ENCODE results near the gene HERPUD1. TPM values are rescaled to one million over a fixed set of nuclear protein-coding genes. Genes with fewer than 3 reads are reported as not detected.
A peak's percentile ranks its signal among the peaks of the same experiment; 100 is the strongest.
"Not testable (repeated sequence)": the region's sequence is repeated elsewhere in the genome, so short reads cannot be mapped to it uniquely, and the experiment has no call there.

Gene HERPUD1
- 70.1 and 86.3 TPM in 2 replicates for total RNA-seq (2014; rRNA removed; shearing (Covaris generic))

DNA sequence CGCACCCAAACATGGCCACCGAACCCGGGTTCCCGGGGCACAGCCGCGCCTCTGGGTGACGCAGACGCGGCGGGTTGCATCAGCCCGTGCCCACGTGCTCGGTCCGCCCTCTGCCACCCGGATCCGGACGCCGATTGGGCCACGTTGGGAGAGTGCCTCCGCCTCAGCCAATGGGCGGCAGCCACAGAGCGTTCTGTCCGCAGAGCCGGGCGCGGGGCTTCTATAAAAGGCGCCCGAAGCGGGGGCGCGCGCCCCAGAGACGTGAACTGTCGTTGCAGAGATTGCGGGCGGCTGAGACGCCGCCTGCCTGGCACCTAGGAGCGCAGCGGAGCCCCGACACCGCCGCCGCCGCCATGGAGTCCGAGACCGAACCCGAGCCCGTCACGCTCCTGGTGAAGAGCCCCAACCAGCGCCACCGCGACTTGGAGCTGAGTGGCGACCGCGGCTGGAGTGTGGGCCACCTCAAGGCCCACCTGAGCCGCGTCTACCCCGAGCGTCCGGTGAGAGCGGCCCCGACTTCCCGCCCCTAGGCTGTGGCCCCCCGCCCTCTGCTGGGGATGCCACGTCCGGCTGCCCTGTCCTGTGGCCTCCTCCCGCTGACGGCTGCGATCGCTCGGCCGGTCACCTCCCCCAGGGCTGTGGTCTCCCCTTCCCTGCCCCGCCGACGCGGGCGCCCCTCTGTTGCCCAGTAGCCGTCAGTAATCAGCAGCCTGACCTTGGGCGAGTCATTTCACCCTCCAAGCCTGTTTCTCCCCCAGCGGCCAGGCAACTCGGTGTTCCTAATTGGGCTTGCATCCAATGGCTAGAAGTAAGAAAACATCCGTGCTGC lies at the start of gene HERPUD1:
Gene HERPUD1 (plus strand): TSS at position 251 of the 829 bp plus-strand sequence. CDS start 103 bp downstream, at position 354.
- peak; percentile 98 for DNase-seq (ENCODE audit: low spot score)

GRCh38 chr16:56883586-56883985 lies 48.4 kb upstream of the HERPUD1 start:
- no peak for DNase-seq (ENCODE audit: low spot score)

- DNase-seq (ENCODE audit: low spot score): no peak
Measured at GRCh38 chr16:56884026-56884582, 47.8 kb upstream of the HERPUD1 start.

GRCh38 chr16:56884929-56885328 lies 47.0 kb upstream of the HERPUD1 start:
- DNase-seq (ENCODE audit: low spot score): not testable (repeated sequence)

DNA sequence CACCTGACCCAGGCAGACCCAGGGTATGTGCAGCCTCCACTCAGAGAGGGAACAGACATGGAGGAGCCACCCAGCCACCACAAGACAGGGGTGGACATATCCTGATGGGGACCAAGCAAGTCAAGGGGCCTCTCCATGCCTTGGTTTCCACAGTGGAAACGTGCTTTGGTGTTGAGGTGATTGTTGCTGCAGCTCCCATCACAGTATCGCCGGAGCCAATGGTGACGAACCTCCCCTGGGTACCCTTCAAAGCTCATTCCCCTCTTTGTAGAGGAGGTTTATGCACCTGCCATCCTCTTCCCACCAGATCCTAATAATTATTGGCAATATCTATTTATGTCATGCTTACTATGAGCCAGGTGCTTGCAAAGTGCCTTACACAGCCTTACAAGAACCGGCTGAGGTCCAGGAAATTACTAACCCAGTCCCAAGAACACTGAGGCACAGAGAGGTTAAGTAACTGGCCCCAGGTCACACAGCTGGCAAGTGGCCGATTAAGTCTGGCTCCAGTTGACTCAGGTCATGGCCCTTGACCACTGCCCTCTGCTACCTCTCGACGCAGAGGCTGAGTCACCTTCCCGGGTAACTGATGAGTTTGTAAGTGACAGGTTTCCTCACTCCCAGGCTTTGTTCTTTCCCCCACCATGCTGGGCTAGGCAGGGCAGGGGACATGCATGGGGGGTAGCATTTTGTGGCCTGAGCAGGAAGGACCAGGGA lies 46.3 kb upstream of the HERPUD1 start:
- DNase-seq (ENCODE audit: low spot score): no peak

- no peak for DNase-seq (ENCODE audit: low spot score)
Measured at GRCh38 chr16:56886296-56886695, 45.6 kb upstream of the HERPUD1 start.

GRCh38 chr16:56886826-56887225 lies 45.1 kb upstream of the HERPUD1 start:
- DNase-seq (ENCODE audit: low spot score): no peak

DNA sequence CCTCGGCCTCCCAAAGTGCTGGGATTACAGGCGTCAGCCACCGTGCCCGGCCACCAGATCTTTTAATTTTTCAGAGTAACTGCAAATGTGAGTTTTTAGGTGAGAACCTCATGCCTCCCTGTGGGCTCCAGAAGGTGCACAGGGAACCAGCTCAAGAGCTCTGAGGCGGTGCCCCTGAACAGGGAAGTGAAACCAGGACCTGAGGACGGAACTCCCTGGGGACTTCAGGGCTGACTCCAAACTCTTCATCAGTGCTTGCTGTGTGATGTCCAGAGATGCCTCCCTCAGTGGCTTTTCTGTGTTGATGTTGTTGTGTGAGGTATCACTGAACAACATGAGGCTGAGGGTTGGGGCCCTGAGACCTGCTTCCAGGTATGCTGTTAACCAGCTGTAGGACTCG lies 43.1 kb upstream of the HERPUD1 start:
- no peak for DNase-seq (ENCODE audit: low spot score)

- no peak for DNase-seq (ENCODE audit: low spot score)
Measured at GRCh38 chr16:56889206-56889605, 42.7 kb upstream of the HERPUD1 start.

GRCh38 chr16:56891685-56892084 lies 40.3 kb upstream of the HERPUD1 start:
- no peak for DNase-seq (ENCODE audit: low spot score)

- no peak for DNase-seq (ENCODE audit: low spot score)
Measured at GRCh38 chr16:56892705-56893104, 39.2 kb upstream of the HERPUD1 start.

- DNase-seq (ENCODE audit: low spot score): no peak
Measured at GRCh38 chr16:56894331-56894917, 37.5 kb upstream of the HERPUD1 start.

- DNase-seq (ENCODE audit: low spot score): no peak
Measured at GRCh38 chr16:56895813-56896212, 36.1 kb upstream of the HERPUD1 start.

- no peak for DNase-seq (ENCODE audit: low spot score)
Measured at GRCh38 chr16:56896244-56896643, 35.7 kb upstream of the HERPUD1 start.

DNA sequence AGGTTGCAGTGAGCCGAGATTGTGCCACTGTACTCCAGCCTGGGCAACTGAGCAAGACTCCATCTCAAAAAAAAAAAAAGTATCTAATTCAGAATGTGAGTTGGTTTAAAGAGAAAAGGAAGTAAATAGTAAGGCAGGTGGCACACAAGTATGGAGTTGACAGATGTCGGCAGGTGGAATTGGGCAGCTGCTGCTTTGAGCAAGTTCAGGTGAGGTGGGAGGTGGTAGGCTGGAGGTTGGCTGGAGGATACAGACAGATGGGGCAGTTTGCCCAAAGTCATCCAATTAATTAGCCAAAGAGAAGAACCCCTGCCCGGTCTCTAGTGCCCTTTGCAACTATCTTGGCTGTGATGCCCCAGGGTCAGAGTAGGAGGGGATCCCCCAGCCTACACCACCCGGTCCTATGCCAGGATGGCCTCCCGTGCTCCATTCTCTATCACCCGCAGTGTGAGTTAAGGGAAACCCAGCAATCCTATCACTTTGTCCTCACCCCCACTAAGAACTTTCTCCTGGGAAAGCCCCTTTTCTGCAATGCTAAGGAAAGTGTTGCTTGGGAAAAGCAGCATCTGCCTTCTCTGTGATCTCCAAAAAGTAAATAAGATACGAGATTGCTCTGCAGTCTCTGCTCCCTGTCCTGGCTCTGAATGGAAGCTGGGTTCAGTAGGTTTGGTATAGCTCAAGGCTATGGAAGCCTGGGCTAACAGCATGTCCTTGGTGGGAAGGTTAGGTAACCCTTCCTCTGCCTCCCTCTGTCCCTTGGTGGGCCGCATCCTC lies 34.7 kb upstream of the HERPUD1 start:
- DNase-seq (ENCODE audit: low spot score): no peak

DNA sequence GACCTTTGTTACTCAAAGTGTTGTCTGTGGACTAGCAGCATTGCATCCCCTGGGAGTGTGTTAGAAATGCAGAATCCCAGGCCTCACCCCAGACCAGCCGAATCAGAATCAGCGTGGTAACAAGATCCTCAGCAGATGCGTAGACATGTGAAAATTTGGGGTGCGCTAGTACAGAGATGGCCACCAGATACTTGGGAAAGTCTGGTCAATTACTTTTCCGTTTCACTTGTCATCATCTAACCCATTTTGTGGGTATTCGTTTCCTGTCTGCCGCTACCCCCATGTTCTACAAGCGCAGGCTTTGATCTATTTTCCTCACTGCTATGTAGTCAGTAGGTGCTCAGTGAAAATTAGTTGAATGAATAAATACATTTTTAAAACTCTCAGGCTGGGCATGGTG lies 33.1 kb upstream of the HERPUD1 start:
- DNase-seq (ENCODE audit: low spot score): no peak

DNA sequence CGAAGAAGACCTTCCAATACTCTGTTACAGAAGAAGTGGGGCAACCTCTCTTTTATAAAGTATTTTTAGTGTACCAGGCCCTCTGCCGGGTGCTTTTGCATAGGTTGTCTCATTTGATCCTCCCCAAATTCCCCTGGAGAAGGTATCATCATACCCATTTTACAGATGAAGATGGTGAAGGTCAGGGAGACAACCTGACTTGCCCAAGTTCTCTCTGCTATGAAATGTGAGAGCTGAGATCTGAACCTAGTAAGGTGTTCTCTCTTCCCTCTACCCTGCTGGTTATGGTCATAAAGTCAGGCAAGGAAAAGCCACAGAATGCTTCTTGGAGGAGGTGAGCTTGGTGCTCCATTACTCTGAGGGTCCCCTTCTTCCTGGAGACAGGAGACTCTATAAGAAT lies 28.1 kb upstream of the HERPUD1 start:
- no peak for DNase-seq (ENCODE audit: low spot score)

DNA sequence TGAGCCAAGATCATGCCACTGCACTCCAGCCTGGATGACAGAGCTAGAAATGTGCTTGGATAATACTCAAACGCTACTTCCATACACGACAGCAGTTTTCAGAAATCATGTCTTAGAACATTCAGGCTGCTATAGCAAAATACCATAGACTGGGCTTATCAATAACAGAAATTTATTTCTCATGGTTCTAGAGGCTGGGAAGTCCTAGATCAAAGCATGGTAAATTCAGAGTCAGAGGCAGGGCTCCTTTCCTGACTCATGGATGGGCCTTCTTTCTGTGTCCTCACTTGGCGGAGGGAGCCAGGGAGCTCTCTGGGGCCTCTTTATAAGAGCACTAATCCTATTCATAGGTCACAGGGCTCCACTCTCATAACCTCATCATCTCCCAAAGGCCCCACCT lies 24.5 kb upstream of the HERPUD1 start:
- DNase-seq (ENCODE audit: low spot score): no peak

DNA sequence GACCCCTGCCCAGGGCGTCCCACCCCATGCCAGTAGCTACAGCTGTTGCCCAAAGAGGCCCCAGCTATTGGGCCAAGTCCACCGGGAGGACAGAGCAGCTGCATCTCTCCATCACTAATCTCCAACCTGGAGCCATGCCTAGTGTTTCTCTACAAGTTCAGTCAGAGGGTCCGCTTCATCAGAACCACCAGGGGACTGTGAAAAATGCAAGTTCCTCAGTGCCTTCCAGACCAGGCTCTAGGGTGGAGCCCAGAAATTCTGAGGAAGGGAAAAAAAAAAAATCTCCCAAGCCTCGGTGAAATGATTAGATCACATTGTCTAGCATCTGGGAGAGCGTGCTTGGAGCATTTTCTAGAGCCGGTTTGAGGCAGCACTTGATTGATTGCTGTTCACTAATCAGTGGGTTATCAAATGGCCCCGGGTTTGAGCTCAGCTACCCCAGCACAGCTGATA lies 22.4 kb upstream of the HERPUD1 start:
- DNase-seq (ENCODE audit: low spot score): no peak

- DNase-seq (ENCODE audit: low spot score): no peak
Measured at GRCh38 chr16:56910112-56910511, 21.8 kb upstream of the HERPUD1 start.
